MG63 (cell line): ENCODE data around the gene PREX1. TPM values are rescaled to one million over a fixed set of nuclear protein-coding genes. Genes with fewer than 3 reads are reported as not detected.
A peak's percentile ranks its signal among the peaks of the same experiment; 100 is the strongest.

Experiments
- DNase-seq: peaks from one replicate; pipeline ENCODE4 v3.0.0-alpha.2; 2020
- H3K27me3 ChIP-seq: fragments of 250-450 bp; sonication (Bioruptor Pico); 2 replicates; pipeline ENCODE4 v1.5.1; 2020; ENCODE audit warnings: mild to moderate bottlenecking, moderate library complexity
- H3K36me3 ChIP-seq: fragments of 250-450 bp; sonication (Bioruptor Pico); 2 replicates; pipeline ENCODE4 v1.5.1; 2020; ENCODE audit warnings: mild to moderate bottlenecking, moderate library complexity
- H3K4me3 ChIP-seq: fragments of 250-450 bp; sonication (Bioruptor Pico); 2 replicates; pipeline ENCODE4 v1.5.1; 2020; ENCODE audit warnings: mild to moderate bottlenecking, moderate library complexity
- H3K9me3 ChIP-seq: fragments of 250-450 bp; sonication (Bioruptor Pico); 2 replicates; pipeline ENCODE4 v1.5.1; 2020; ENCODE audit warnings: mild to moderate bottlenecking, moderate library complexity
- total RNA-seq: library from RNA; depleted of rRNA; stranded (reverse); fragments of >200 nt; shearing (Covaris generic); gene quantifications from 2 replicates; pipeline ENCODE4 v1.2.3, GENCODE V29; 2014; ENCODE audit warnings: low replicate concordance

PREX1 gene
- total RNA-seq, 1 experiment from 2014 or later: 5.8 TPM

DNA sequence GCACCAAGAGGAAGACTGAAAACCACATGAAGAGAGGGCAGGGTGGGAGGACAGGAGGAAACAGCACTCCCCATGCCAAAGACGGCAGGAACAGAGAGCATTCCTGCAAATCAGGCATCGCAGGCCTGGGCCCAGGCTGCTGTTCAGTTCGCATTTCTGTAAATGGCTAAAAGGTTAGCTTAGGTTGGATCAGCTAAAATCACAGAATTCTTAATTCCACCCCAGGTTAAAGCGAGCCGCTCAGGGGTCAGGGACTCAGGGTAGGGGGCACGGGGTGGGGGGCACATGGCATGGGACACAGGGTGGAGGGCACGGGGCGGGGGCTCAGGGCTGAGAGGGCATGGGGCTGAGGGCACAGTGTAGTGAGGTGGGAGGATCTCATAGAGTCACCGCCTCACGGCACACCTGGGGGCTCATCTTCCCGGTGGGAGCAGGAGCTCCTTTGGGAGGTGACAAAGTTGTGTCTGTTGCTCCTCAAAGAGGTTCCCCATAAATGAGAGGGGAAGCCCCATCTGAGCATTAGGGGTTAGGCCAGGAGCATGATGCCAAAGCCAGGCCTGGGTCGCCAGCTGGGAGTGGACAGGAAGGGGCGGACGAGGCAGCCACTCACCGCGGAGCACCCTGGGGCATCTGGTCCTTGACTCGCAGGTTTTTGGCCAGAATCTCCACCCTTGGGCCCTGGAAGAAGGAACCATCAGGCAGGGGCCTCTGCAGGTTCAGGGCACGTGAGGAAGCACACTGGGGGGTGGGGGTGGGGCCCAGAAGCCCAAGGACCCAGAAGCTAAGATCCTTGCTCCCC, 200.7 kb downstream of the PREX1 start:
- Histone ChIP-seq H3K9me3 (no peaks in the 10 kb centered on the region), H3K4me3 (no peak overlapping the region), H3K27me3 (no peaks in the 10 kb centered on the region), H3K36me3 (no peaks in the 10 kb centered on the region)
- DNase-seq: no peak

DNA sequence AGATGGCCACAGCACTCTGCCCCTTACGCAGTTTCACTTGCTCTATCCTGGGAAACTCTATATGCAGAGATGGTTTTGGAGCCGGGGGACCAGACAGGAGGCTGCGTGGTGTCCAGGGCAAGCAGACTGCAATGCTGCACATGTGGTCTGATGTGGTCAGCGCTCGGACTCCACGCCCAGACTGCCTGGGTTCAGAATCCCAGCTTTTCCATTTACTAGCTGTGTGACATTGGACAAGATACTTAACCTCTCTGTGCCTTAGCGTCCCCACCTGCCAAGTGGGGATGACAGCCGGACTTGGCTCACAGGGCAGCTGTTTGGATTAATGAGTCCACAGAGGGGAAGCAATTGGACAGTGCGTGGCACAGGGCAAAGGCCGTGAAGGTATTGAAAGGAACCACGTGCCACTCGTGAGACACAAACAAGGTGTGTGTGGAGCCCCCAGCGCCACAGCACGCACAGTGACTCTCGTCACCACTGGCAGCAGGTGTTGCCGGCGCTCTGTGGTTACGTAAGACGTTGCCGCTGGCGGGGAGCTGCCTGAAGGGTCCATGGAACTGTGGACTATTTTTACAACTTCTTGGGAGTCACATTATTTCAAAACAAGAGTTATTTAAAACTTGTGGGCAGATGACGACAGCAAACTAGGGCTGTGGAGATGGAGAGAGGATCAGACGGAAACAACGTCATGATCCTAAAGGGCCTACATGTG, 201.4 kb downstream of the PREX1 start:
- DNase-seq: no peak
- no peak overlapping the region for H3K4me3 ChIP-seq

DNA sequence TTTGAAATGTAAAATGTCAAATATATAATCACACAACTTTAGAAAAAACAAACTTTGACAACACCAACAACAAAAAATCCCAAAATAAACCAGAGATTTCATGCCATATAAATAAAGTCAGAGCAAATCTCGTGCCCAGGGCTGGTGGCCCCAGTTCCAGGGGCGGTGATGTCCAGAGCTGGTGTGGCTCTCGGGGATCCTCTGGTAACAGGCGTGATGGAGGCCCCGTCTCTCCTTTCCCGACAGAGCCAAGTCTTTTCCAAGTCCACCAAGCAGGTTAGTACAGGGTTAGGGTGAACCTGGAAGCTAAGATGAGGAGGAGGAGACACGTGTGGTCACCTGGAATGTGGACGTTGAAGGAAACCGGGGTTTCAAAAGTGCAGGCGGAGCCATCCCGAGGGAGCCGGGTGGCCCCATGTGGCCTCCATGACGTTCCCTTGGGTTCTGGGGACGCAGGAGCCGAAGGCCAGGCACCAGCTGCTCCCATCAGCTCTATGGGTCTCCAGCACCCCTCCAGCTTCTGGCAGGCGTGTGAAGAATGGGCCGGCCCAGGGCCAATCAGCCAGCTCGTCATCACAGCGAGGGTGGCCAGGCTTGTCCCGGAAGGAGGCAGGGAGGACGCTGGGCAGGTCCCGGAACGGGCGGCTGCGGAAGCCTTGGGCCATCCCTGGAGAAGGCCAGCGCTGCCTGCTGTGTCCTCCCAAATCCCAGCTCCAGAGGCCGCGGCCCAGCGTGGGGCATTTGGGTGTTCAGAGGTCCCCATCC, 202.5 kb downstream of the PREX1 start:
- no peak overlapping the region for H3K4me3 ChIP-seq

More for the DNA sequence above, 201.4 kb downstream of the PREX1 start:
- Histone ChIP-seq H3K27me3 (no peaks in the 10 kb centered on the region), H3K9me3 (no peaks in the 10 kb centered on the region), H3K36me3 (no peaks in the 10 kb centered on the region)

DNA sequence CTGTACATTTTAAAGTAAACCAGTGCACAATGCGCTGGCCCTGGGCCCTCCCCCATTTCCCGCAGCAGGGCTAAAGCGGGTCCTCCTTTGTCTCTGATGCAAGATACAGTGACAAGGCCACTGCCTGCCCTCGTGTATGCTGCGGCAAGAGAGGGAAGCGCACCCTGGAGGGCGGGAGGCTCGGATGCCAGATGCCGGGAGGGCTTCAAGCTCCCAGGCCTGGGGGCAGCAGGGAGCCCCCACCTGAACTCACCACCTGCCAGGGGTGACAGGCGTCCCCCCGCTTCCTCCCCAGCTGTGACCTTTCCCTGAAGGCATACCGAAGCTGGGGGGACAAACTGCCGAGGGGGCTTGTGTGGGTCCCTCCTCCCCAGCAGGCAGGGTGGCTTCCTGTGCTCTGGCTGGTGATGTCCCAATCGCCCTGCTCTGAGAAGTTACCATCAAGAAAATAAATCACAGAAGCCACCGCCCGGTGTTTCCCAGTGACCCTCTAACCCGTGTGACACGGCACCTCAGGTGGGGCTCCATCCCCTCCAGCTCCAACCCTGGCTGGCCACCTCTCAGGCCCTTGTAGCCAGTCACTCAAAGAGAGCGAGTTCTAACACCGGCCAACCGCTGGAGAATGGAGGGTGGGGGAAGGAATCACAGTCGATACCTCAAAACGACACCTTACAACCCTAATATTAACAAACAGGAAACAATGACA, 203.3 kb downstream of the PREX1 start:
- no peak for DNase-seq
- Histone ChIP-seq H3K36me3 (no peaks in the 10 kb centered on the region), H3K9me3 (no peaks in the 10 kb centered on the region), H3K27me3 (no peaks in the 10 kb centered on the region), H3K4me3 (no peak overlapping the region)

More for the DNA sequence above, 202.5 kb downstream of the PREX1 start:
- no peaks in the 10 kb centered on the region for H3K27me3 ChIP-seq
- H3K36me3 ChIP-seq: no peaks in the 10 kb centered on the region
- no peak for DNase-seq
- H3K9me3 ChIP-seq: no peaks in the 10 kb centered on the region

DNA sequence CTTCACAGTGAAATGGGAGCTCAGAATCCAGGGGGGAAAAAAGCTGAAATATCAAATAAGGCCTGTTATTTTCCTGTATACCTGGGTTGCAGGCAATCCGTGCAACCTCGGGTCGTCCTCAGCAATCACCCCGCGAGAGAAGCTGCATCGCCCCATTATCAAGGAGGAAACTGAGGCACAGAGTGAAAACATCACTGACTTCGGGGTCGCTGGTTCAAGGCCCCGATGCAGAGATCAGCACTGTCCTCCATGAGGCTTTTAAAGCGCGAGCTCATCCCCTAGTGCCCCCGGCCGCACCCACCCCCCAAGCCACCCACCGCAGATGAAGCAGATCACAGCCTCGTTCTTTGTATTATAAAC, 203.9 kb downstream of the PREX1 start:
- DNase-seq: no peak
- H3K27me3 ChIP-seq: no peaks in the 10 kb centered on the region
- no peaks in the 10 kb centered on the region for H3K36me3 ChIP-seq
- no peak overlapping the region for H3K4me3 ChIP-seq
- no peaks in the 10 kb centered on the region for H3K9me3 ChIP-seq

DNA sequence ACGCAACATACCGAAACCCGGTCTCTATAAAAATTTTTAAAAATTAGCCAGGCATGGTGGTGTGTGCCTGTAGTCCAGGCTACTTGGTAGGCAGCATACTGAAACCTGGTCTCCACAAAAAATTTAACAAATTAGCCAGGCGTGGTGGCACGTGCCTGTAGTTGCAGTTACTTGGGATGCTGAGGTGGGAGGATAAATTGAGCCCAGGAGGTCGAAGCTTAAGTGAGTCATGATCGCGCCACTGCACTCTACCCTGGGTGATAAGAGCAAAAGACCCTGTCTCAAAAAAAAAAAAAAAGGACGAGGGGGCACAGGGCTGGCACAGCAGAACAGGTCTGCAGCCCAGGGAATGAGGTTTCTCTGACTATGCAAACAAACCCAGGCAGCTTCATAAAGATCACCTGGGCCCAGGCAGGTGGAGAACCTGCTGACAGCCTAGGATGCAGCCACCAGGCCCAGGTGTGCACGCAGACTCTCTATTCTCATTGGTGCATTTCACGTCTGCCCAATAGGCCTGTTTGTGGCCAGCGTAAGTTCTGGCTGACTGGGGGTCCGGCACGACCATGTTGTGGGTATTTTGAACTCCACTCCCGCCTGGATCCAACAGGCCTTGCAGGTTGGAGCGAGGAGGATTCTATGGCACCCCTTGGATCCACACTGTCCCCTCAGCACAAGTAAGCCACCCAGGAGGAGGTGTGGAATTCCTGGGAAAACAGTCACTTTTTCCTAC, 204.5 kb downstream of the PREX1 start:
- Histone ChIP-seq H3K9me3 (no peaks in the 10 kb centered on the region), H3K36me3 (no peaks in the 10 kb centered on the region), H3K4me3 (no peak overlapping the region), H3K27me3 (no peaks in the 10 kb centered on the region)
- DNase-seq: no peak

DNA sequence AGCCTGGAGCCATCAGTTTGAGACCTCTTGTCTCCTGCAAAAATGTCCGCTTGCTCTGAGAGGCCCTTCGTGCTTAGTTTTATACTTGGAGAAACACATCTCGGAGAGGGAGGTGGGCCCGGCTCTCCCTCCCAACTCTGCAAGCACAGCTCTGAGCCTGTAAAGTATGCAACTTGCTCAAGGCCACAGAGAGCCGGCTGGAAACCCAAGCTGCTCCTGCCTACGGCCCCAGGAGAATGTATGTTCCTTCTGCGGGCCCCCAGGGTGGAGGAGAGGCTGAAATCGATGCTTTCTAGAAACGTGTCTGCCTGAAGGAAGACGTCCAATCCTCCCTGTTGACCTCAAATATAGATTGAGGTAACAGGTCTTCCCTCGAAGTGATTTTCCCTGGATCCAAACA, 205.4 kb downstream of the PREX1 start:
- Histone ChIP-seq H3K9me3 (no peaks in the 10 kb centered on the region), H3K4me3 (no peak overlapping the region), H3K36me3 (no peaks in the 10 kb centered on the region), H3K27me3 (no peaks in the 10 kb centered on the region)
- DNase-seq: no peak

DNA sequence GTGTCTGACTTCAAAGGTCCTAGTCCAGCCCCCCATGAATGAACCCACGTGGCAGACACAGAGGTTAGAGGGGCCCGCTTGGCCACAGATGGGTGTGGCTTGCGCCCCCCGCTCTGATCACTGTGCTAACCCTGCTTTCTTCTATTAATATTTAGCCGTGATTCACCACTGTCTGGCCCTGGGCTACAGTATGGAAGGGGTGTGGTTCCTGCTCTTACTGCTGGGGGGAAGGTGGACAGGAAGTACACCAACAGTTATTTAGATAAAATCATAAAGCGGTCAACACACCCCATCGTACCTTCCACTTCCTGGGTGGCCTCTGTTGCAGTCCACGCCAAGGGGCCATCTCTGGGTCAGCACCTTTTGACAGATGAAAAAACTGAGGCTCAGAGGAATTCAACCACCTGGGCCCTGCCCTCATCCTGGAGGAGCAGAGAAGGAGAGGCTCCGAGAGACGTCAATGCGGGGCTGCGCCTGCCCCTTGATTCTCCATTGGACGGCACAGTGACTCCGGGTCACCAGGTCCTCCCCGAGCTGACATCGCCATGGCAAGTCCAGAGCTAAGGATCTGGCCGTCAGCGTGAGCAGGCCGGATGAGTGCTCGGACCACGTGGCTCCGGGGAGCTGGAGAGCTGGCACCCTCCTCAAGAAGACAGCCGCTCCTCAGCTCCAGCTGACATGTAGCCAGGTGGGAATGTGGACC, 206.3 kb downstream of the PREX1 start:
- no peaks in the 10 kb centered on the region for H3K27me3 ChIP-seq
- no peak overlapping the region for H3K4me3 ChIP-seq
- peak; percentile 62 for DNase-seq

DNA sequence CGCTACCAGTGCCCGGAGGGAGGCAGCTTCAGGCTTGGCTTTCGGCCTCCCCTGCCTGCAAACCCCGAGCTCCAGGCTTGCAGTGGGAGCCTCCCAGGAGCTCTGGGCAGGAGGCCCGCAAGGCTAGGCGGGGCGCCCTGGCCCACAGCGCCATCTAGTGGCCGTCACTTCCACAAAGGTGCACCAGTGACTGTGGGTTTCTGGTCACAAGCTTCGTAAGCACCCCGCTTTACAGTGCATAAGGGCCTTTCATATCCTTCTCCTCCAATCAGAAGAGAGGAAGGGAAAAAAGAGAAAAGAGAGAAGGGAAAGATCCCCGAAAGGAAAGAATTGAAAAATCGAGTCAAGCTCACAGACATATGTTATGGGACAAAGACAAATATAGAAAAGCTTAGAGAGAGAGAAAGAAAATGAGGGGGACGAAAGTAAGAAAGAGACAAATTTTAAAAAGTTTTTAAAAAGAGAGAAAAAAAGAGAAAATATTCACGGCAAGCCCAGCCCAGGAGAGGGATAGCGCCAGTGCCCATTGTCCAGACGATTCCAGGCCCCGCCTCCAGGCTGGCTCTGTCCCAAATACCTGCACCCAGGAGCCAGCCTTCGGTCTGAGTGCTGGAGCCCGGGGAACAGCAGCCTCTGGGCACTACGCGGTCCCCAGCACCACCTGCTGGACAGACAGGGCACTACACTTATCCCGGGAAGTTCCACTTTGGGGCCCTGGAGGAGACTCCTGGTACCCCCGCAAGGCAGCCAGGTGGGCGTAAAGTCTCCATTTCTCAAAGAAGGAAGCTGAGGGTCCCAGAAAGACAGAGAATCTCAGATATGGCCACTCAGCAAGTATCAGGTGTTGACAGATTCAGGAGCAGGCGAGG, 207.1 kb downstream of the PREX1 start:
- H3K9me3 ChIP-seq: no peaks in the 10 kb centered on the region
- peak overlapping the region; percentile 23 for H3K4me3 ChIP-seq
- no peaks in the 10 kb centered on the region for H3K36me3 ChIP-seq
- peak; percentile 78 for DNase-seq
- no peaks in the 10 kb centered on the region for H3K27me3 ChIP-seq

More for the DNA sequence above, 206.3 kb downstream of the PREX1 start:
- no peaks in the 10 kb centered on the region for H3K36me3 ChIP-seq
- no peaks in the 10 kb centered on the region for H3K9me3 ChIP-seq

DNA sequence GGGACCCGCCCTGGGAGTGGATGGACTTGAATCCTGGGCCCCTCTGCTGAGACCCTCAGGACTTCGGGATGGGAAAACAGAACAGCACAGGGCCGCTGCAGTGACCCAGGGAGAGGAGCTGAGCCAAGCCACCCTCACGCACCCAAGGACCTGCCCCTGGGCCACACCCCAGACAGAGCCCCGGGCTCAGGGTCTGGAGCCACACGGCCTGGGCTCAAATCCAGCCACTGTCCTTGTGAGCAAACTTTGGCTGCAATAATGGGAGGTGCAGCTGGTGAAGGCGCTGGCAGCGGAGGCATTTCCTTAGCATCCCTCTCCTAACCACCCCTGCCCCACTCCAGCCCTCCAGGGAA, 207.7 kb downstream of the PREX1 start:
- DNase-seq: no peak
- H3K4me3 ChIP-seq: no peak overlapping the region

DNA sequence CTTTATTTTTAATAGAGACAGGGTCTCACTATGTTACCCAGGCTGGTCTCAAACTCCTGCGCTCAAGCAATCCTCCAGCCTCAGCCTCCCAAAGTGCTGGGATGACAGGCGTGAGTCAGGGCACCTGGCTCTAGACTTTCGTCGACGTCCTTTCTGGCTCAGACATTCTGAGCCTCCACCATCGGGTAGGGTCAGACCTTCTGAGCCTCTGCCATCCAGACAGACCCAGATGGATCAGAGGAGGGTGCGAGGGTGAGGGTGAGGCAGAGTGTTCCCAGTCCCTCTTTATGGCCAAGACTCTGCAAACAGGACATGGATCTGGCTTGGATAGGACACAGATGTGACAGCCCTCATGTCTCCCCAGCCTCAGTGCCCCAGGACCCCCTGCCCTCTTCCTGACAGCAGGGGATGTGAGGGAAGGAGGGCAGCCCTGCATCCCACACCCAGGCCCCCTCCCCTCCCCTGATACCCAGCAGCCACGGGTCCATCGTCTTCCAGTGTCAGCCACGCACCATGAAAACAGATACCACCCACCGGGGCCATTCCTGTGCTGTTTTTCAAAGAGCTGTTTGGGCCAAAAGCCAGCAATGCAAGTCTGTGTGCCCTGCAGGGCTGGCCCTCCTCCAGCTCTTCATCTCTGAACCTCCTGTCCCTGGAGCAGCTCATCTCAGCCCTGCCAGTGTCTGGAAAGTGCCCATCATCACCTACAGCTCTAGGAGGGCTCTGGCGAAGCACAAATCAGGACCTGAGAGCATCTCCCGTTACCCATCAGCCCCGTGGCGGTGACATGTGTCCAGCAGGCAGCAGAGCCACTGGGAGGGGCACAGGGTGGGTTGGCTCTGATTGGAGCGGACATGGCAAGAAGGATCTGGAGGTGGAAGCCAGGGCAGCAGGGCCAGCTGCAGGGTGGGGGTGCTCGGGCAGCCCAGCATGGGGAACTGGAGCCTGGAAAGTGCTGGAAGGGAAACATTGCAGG, 208.4 kb downstream of the PREX1 start:
- peak; percentile 32 for DNase-seq
- Histone ChIP-seq H3K27me3 (no peaks in the 10 kb centered on the region), H3K9me3 (no peaks in the 10 kb centered on the region), H3K36me3 (no peaks in the 10 kb centered on the region), H3K4me3 (no peak overlapping the region)

More for the DNA sequence above, 207.7 kb downstream of the PREX1 start:
- no peaks in the 10 kb centered on the region for H3K9me3 ChIP-seq
- H3K36me3 ChIP-seq: no peaks in the 10 kb centered on the region
- no peaks in the 10 kb centered on the region for H3K27me3 ChIP-seq

DNA sequence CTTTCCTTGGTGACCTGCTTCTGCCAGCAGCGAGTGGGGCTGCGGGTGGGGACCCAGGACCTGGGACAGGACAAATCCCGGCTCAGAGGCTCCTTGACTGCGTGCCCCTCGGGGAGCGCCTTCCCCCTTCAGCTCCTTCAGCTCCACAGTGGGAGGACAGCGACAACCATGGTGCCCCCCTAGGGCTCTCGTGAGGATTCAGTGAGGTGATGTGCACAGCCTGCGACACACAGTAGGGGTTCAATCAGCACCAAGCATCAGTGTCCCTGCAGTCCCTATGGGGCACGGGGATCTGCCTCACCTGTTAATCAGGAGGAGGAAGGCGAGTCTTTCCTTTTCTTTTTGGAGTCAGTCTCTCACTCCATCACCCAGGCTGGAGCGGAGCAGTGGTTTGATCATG, 209.2 kb downstream of the PREX1 start:
- H3K9me3 ChIP-seq: no peaks in the 10 kb centered on the region
- no peak overlapping the region for H3K4me3 ChIP-seq
- H3K27me3 ChIP-seq: peaks cover 5% of the 10 kb centered on the region; the same call in 1 of the 2 replicates
- no peak for DNase-seq
- no peaks in the 10 kb centered on the region for H3K36me3 ChIP-seq

DNA sequence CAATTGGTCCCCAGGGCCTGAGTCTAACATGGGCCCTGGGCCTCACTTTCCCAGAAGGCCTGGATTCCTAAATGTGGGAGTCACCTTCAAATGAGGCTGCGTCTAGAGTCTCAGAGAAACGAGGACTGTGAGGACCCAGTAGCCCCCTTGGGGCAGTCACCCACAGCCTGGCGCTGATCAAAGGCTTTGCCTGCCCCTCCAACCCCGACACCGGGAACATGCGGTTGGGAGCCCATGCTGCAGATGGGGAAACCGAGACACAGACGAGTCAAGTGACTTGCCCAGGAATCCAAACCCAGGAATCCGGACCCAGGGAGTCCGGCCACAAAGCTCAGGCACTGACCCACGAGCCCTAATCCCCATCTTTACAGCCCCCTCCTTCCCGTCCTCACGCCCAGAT, 209.7 kb downstream of the PREX1 start:
- Histone ChIP-seq H3K9me3 (no peaks in the 10 kb centered on the region), H3K4me3 (no peak overlapping the region), H3K27me3 (peaks cover 8% of the 10 kb centered on the region; the same call in 1 of the 2 replicates), H3K36me3 (no peaks in the 10 kb centered on the region)
- no peak for DNase-seq

DNA sequence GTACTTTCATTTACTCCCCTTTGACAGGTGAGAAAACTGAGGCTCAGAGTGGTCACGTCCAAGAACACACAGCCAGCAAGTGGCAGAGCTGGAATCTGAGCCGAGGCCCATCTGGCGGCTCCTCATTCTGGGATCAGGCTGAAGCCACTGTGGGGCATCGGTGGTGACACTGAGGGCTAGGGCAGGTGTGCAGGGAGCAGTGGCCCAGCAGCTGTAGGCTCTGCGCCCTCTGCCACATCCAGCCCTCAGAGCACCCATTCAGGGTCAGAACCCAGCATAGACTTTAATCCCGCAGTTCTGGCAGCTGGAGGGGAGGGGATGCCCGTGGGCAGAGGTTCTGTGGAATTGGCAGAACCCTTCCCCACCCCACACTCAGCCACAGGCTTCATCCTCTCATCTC, 210.3 kb downstream of the PREX1 start:
- Histone ChIP-seq H3K9me3 (no peaks in the 10 kb centered on the region), H3K36me3 (no peaks in the 10 kb centered on the region), H3K4me3 (no peak overlapping the region), H3K27me3 (peaks cover 8% of the 10 kb centered on the region; the same call in 1 of the 2 replicates)
- DNase-seq: no peak
